WERI-Rb-1 (cell line): ENCODE data around the gene PA2G4.
"Not testable (repeated sequence)": the region's sequence is repeated elsewhere in the genome, so short reads cannot be mapped to it uniquely, and the experiment has no call there.

Source experiments
- DNase-seq: peaks from one replicate; pipeline ENCODE4 v3.0.0-alpha.2; 2020
- H3K27ac ChIP-seq: fragments of 250-450 bp; sonication (Bioruptor Pico); 2 replicates; pipeline ENCODE4 v1.5.1; 2020; ENCODE audit warnings: mild to moderate bottlenecking, moderate library complexity
- H3K27me3 ChIP-seq: fragments of 250-450 bp; sonication (Bioruptor Pico); 2 replicates; pipeline ENCODE4 v1.5.1; 2021; ENCODE audit warnings: mild to moderate bottlenecking, low read depth, moderate library complexity; ENCODE audit not compliant: insufficient read depth, severe bottlenecking
- H3K36me3 ChIP-seq: fragments of 250-450 bp; sonication (Bioruptor Pico); 2 replicates; pipeline ENCODE4 v1.5.1; 2020; ENCODE audit warnings: mild to moderate bottlenecking, moderate library complexity
- H3K4me3 ChIP-seq: 2 replicates; pipeline ENCODE4 v1.5.1; 2011; ENCODE audit warnings: low read depth, mild to moderate bottlenecking, control low read depth, low read length
- H3K9me3 ChIP-seq: fragments of 250-450 bp; sonication (Bioruptor Pico); 2 replicates; pipeline ENCODE4 v1.5.1; 2021; ENCODE audit warnings: mild to moderate bottlenecking, moderate library complexity; ENCODE audit not compliant: severe bottlenecking
- TF ChIP-seq, protein P1 (sequence below): IDR thresholded peaks from 2 replicates; pipeline ENCODE4 v1.5.1; 2011; ENCODE audit warnings: low read depth, mild to moderate bottlenecking, control low read depth, inconsistent platforms, low read length

Gene PA2G4

GRCh38 chr12:56104109-56104814 is at the start of gene PA2G4:
PA2G4 (plus strand) TSS chr12:56104559; CDS start chr12:56104738, 179 bp downstream.
- Histone ChIP-seq H3K27ac (peak within 1 kb of the TSS; percentile 93), H3K27me3 (no peaks in the 10 kb centered on the region), H3K4me3 (peak within 1 kb of the TSS; percentile 70), H3K36me3 (peaks cover 45% of the 10 kb centered on the region), H3K9me3 (no peaks in the 10 kb centered on the region)
- TF ChIP-seq, protein P1, sequence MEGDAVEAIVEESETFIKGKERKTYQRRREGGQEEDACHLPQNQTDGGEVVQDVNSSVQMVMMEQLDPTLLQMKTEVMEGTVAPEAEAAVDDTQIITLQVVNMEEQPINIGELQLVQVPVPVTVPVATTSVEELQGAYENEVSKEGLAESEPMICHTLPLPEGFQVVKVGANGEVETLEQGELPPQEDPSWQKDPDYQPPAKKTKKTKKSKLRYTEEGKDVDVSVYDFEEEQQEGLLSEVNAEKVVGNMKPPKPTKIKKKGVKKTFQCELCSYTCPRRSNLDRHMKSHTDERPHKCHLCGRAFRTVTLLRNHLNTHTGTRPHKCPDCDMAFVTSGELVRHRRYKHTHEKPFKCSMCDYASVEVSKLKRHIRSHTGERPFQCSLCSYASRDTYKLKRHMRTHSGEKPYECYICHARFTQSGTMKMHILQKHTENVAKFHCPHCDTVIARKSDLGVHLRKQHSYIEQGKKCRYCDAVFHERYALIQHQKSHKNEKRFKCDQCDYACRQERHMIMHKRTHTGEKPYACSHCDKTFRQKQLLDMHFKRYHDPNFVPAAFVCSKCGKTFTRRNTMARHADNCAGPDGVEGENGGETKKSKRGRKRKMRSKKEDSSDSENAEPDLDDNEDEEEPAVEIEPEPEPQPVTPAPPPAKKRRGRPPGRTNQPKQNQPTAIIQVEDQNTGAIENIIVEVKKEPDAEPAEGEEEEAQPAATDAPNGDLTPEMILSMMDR = no peak
- peak; percentile 99 for DNase-seq

DNA sequence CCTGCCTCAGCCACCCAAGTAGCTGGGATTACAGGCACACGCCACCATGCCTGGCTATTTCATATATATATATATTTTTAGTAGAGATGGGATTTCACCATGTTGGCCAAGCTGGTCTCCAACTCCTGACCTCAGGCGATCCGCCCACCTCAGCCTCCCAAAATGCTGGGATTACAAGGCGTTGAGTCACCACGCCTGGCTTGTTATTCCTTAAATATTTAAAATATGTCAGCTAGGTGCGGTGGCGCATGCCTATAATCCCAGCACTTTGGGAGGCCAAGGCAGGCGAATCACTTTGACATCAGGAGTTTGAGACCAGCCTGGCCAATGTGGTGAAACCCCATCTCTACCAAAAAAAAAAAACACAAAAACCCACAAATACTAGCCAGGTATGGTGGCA is 44.4 kb upstream of the PA2G4 start:
- H3K36me3 ChIP-seq, H3K4me3 ChIP-seq, H3K9me3 ChIP-seq, H3K27ac ChIP-seq, DNase-seq, H3K27me3 ChIP-seq: not testable (repeated sequence)

- Histone ChIP-seq H3K27me3 (no peaks in the 10 kb centered on the region), H3K4me3 (no peak overlapping the region), H3K9me3 (no peaks in the 10 kb centered on the region), H3K36me3 (no peaks in the 10 kb centered on the region), H3K27ac (no peak overlapping the region)
- TF ChIP-seq, protein P1 = no peak
- DNase-seq = no peak
Measured at GRCh38 chr12:56061982-56062381, 42.4 kb upstream of the PA2G4 start.

DNA sequence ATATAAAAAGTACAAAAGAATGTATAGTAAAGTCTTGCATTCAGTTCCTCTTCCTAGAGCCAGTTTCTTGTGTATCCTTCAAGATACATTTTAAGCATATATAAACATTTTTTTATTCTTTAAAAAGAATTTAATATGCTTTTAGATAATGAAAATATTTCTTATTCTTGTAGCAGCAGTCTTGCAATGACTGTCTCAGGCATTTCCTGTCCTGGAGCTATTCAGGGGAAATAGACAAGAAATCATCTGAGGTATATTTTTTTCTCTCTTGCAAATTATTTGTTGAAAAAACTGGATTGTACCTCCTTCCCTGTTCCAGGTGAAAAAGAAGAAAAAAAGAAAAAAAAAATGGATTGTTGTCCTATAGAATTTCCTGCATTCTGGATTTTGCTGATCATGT is 41.4 kb upstream of the PA2G4 start:
- Histone ChIP-seq H3K27ac (no peak overlapping the region), H3K4me3 (no peak overlapping the region), H3K36me3 (no peaks in the 10 kb centered on the region), H3K27me3 (no peaks in the 10 kb centered on the region), H3K9me3 (no peaks in the 10 kb centered on the region)
- TF ChIP-seq, protein P1 = no peak
- no peak for DNase-seq

DNA sequence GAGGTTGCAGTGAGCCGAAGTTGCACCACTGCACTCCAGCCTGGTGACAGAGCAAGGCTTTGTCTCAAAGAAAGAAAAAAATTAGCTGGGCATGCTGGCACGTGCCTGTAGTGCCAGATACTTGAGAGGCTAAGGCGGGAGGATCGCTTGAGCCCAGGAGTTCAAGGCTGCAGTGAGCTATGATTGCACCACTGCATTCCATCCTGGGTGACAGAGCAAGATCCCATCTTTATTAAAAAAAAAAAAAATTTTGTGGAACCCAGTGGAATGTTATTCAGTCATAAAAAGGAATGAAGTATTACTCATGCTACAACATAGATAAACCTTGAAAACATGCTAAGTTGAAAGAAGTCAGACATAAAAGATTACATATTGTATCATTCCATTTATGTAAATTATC is 32.7 kb upstream of the PA2G4 start:
- Histone ChIP-seq H3K27me3 (no peaks in the 10 kb centered on the region), H3K27ac (no peak overlapping the region), H3K36me3 (no peaks in the 10 kb centered on the region), H3K4me3 (no peak overlapping the region), H3K9me3 (no peaks in the 10 kb centered on the region)
- no peak for DNase-seq
- TF ChIP-seq, protein P1 = no peak

DNA sequence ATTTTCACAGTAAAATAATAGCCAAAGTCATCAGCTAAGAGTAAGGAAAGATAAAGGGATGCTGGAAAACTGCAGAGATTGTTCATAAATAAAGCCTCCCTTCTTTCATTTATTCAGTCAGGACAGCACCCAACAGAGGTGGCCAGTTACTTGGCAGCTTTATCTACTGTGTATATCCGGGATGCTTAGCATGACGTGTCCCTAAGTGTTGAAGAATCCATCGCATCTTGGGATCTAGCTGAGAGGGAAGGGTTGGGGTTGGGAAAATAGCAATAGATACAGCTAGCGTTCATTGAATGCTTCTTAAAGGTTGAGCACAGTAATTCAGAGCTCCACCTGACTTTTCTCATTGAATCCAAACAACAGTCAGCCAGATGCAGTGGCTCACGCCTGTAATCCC is 30.0 kb upstream of the PA2G4 start:
- H3K27me3 ChIP-seq = no peaks in the 10 kb centered on the region
- H3K4me3 ChIP-seq = no peak overlapping the region
- TF ChIP-seq, protein P1 = no peak
- no peaks in the 10 kb centered on the region for H3K9me3 ChIP-seq
- no peaks in the 10 kb centered on the region for H3K36me3 ChIP-seq
- H3K27ac ChIP-seq = no peak overlapping the region
- no peak for DNase-seq

GRCh38 chr12:56077966-56078365 is 26.4 kb upstream of the PA2G4 start:
- H3K36me3 ChIP-seq, H3K27me3 ChIP-seq, H3K4me3 ChIP-seq, DNase-seq, H3K27ac ChIP-seq, H3K9me3 ChIP-seq: not testable (repeated sequence)
